ENCODE measurements around the gene GARIN5A.

Gene GARIN5A

GRCh38 chr19:50418176-50419021, 58.2 kb downstream of the GARIN5A start, which contains the start of gene SPIB:
SPIB (plus strand) TSS chr19:50418938; CDS start chr19:50418963, 25 bp downstream.
- no peak for TF ChIP-seq CTCF (IDR thresholded peaks at IDR 0.05; ENCODE audit: low read depth, low read length)
- H3K4me3 ChIP-seq (ENCODE audit: low read depth, low read length) = no peak within 1 kb of the TSS

- no peak for TF ChIP-seq CTCF (IDR thresholded peaks at IDR 0.05; ENCODE audit: low read depth, low read length)
- H3K4me3 ChIP-seq (ENCODE audit: low read depth, low read length) = no peak overlapping the region
Measured at GRCh38 chr19:50417111-50418081, 59.3 kb downstream of the GARIN5A start.

Data from WI38 (cell line).